ENCODE results near the gene DGKA.
"Not testable (repeated sequence)": the region's sequence is repeated elsewhere in the genome, so short reads cannot be mapped to it uniquely, and the experiment has no call there.

- TF ChIP-seq CTCF (IDR thresholded peaks at IDR 0.05; ENCODE audit: insufficient read depth, low read depth, low read length); EZH2 (IDR thresholded peaks at IDR 0.05; ENCODE audit: insufficient read depth, low read length): not testable (repeated sequence)
Observed at GRCh38 chr12:55981882-55982281, 50.9 kb downstream of the DGKA start.
